ENCODE measurements around the gene CTXN3.

DNA sequence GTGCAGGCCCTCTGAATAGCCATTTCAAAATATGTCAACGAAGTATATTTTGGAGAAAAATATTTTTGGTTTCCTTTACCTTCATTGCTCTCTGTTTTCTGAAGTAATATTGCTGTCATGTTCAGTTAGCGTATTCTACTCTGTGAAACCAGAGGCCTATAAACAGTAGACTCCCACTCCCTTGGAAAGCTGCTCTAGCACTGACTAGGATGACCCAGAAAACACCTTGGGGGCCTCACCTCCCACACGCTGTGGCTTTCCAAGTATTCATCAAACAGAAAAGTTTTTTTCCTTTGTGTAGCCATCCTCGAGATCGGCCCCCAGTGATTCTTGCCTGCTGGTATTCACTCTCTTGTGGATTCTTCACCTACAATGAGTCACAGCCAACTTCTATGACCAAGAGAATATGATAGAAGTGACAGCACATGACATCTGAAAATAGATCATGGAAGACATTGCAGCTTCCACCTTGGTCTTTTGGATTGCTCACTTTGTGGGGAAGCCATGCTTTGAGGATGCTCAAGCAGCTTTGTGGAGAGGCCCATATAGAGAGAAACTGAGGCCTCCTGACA is 28.9 kb upstream of the CTXN3 start:
- no peak for TF ChIP-seq ZNF274 (IDR thresholded peaks at IDR 0.05; ENCODE audit: low read depth, low read length)
- TF ChIP-seq YY1 (IDR thresholded peaks at IDR 0.05; ENCODE audit: insufficient read depth, insufficient read length) = no peak
- no peak for TF ChIP-seq SUZ12 (IDR thresholded peaks at IDR 0.05; ENCODE audit: extremely low read depth, insufficient read depth, insufficient read length)

Measured in NT2/D1 (cell line).